Left lobe of liver (tissue), 2 donors: ENCODE data around the gene ZNF385A. TPM values are rescaled to one million over a fixed set of nuclear protein-coding genes. Genes with fewer than 3 reads are reported as not detected.
"Not testable (repeated sequence)": the region's sequence is repeated elsewhere in the genome, so short reads cannot be mapped to it uniquely, and the experiment has no call there.

Experiments used
- ATAC-seq: fragments of 200-7000 bp; cut with Tn5 transposase; one replicate; pipeline ENCODE4 v1.9.1; 2020; ENCODE audit warnings: mild to moderate bottlenecking, moderate library complexity
- DNase-seq: peaks from one replicate; pipeline ENCODE4 v3.0.0-alpha.2; 2020; ENCODE audit warnings: low spot score
- total RNA-seq: library from RNA; stranded (reverse); gene quantifications from one replicate; pipeline ENCODE4 v1.2.1, GENCODE V29; 2021
- donor health status: DM: no; HTN: no; CAD: no; lungs with moderate emphysema.
- donor health status: DM: no; HTN: yes; CAD: no.

Gene ZNF385A
- total RNA-seq, 1 donor from 2014 or later, result 3.3 TPM

GRCh38 chr12:54333420-54334034 is 51.0 kb downstream of the ZNF385A start:
- ATAC-seq (no peak), DNase-seq (no peak)

- ATAC-seq, result no peak
- DNase-seq, result no peak
These were observed 53.1 kb downstream of the ZNF385A start for GRCh38 chr12:54331461-54331860.

- no peak for DNase-seq
- ATAC-seq, result no peak
These were observed 54.1 kb downstream of the ZNF385A start for GRCh38 chr12:54330442-54330841.

GRCh38 chr12:54329759-54330158 is 54.8 kb downstream of the ZNF385A start:
- DNase-seq, result no peak
- ATAC-seq, result no peak

- ATAC-seq, result no peak
- DNase-seq, result no peak
These were observed 55.8 kb downstream of the ZNF385A start for GRCh38 chr12:54328595-54329337.

- ATAC-seq, DNase-seq: not testable (repeated sequence)
These were observed 59.0 kb downstream of the ZNF385A start for GRCh38 chr12:54325442-54326109.

GRCh38 chr12:54324617-54325441 is 59.7 kb downstream of the ZNF385A start, which contains the start of gene COPZ1:
Gene COPZ1, plus strand, starts transcription at chr12:54325131. Its CDS starts 33 bp downstream, at chr12:54325164.
- peak; percentile 95 for DNase-seq
- ATAC-seq, result peak; percentile 96

- DNase-seq (no peak), ATAC-seq (no peak)
These were observed 63.2 kb downstream of the ZNF385A start for GRCh38 chr12:54321363-54321762.

Other genes with a start within 250 kb of the ZNF385A start
- 22.7 TPM for gene SMUG1, start 195.7 kb downstream of the ZNF385A start, total RNA-seq
- gene CBX5, start 104.6 kb downstream of the ZNF385A start, total RNA-seq, result 21.9 TPM
- 144 TPM for gene HNRNPA1, start 104.0 kb downstream of the ZNF385A start, total RNA-seq
- 0.68 TPM for gene NFE2, start 83.7 kb downstream of the ZNF385A start, total RNA-seq
- 71.7 TPM for gene COPZ1, start 59.6 kb downstream of the ZNF385A start, total RNA-seq
- not detected for gene GPR84, start 20.2 kb downstream of the ZNF385A start, total RNA-seq
- gene ITGA5, start 34.5 kb upstream of the ZNF385A start, total RNA-seq, result 29.2 TPM
- gene GTSF1, start 88.9 kb upstream of the ZNF385A start, total RNA-seq, result 0.45 TPM
- gene NCKAP1L, start 113.0 kb upstream of the ZNF385A start, total RNA-seq, result 5.9 TPM
- gene PDE1B, start 164.9 kb upstream of the ZNF385A start, total RNA-seq, result 1.4 TPM
- 60.9 TPM for gene PPP1R1A, start 203.9 kb upstream of the ZNF385A start, total RNA-seq